GM18499 (cell line): ENCODE results near the gene PRKN.
"Not testable (repeated sequence)": the region's sequence is repeated elsewhere in the genome, so short reads cannot be mapped to it uniquely, and the experiment has no call there.

Source experiments
- ATAC-seq: cut with Tn5 transposase; IDR thresholded peaks from one replicate; pipeline ENCODE4 v1.9.1; 2021; ENCODE audit warnings: moderate number of reproducible peaks; ENCODE audit not compliant: insufficient read depth, unreplicated experiment

Gene PRKN

DNA sequence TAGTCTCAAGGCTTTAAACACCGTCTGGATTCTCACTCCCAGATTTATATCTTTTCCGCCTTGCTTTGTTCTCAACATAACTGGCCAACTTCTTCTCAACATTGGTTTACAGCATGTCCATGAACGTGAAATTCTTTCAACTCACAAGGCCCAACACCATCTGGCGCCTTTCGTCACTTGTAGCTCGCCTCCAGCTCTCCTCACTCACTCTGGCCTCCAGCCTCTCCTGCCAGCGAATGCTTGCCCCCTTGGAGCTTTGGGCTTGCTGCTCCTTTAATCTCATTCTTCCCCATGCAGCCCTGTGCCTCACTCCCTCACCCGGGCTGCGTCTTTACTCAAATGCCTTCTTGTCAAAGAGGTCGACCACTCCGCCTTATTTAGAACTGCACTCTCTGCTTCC, 324.5 kb downstream of the PRKN start:
- ATAC-seq: no peak

DNA sequence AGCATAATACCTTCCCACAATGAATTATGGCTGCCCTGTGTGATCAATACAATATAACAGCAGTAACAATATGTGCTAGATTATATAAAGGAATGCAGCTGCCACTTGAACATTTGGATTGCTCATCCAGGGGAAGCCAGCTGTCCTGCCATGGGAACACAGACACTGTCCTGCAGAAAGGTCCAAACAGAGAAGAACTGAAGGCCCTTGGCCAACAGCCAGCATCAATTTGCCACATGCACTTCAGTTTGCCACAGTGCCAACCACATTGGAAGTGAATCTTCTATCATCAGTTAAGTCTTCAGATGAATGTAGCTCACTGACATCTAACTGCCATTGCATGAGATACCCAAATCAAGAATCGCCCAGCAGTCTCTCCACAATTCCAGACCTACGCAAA, 332.4 kb downstream of the PRKN start:
- ATAC-seq: no peak

GRCh38 chr6:162390961-162391811, 336.4 kb downstream of the PRKN start:
- ATAC-seq: not testable (repeated sequence)

DNA sequence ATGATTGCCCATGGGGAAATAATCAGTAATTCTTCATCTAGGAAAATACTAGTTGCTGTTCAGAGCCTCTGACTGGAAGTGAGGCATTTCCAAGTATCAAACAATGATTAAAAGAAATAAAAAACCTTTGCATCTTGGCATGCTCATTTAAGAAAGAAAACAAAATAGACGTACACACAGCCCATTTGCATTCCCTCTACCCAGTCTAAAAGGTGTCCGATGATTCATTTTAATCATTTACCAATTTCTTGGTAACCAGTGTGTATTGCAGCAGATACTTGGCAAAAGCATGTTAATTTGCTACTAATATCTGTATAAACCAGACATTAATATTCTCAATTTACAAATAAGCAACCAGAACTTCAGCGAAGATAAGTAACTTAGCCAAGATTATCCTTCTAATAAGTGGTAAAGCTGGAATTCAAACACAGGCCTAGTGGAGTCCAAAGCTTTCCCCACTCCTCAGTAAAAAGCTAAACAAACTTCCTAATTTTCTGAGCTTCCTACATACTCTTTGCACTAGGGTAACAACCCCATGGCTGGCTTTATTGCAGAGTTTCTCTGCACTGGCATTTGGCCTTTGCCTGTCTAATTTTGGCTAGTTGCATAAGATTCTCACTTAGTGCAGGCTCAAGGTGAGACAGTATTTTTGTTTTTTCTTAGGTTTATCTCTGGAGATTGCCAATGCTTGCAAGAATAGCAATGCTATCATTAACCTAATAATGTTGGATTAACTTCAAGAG, 338.1 kb downstream of the PRKN start:
- ATAC-seq: no peak

- no peak for ATAC-seq
Measured at GRCh38 chr6:162388383-162388777, 339.2 kb downstream of the PRKN start.

GRCh38 chr6:162387718-162388382, 339.7 kb downstream of the PRKN start:
- no peak for ATAC-seq

- no peak for ATAC-seq
Measured at GRCh38 chr6:162385980-162386379, 341.6 kb downstream of the PRKN start.

- no peak for ATAC-seq
Measured at GRCh38 chr6:162379757-162380409, 347.7 kb downstream of the PRKN start.

- ATAC-seq: no peak
Measured at GRCh38 chr6:162377735-162378134, 349.8 kb downstream of the PRKN start.

GRCh38 chr6:162373868-162374267, 353.7 kb downstream of the PRKN start:
- no peak for ATAC-seq

- ATAC-seq: no peak
Measured at GRCh38 chr6:162373192-162373591, 354.4 kb downstream of the PRKN start.

DNA sequence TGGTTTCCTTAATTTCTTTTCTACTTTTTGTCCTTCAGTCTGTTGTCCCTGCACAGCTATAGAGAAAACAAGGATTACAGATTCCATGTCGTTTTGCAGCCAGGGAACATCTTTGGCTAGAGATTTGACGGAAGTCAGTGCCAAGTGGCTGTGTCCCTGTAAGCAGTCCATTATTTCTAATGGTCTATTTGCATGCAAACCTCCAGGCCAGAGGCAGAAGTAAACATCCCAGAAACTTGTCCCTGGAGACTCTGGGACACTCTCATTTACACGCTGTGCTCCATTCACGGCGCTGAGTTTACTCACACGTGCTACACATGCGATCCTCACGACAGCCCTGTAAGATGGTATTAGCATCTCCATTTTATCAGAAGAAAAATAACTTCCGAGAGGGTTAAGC, 355.5 kb downstream of the PRKN start:
- no peak for ATAC-seq

GRCh38 chr6:162371121-162371520, 356.4 kb downstream of the PRKN start:
- ATAC-seq: no peak

GRCh38 chr6:162369091-162369490, 358.5 kb downstream of the PRKN start:
- no peak for ATAC-seq

- ATAC-seq: no peak
Measured at GRCh38 chr6:162364488-162364887, 363.1 kb downstream of the PRKN start.

DNA sequence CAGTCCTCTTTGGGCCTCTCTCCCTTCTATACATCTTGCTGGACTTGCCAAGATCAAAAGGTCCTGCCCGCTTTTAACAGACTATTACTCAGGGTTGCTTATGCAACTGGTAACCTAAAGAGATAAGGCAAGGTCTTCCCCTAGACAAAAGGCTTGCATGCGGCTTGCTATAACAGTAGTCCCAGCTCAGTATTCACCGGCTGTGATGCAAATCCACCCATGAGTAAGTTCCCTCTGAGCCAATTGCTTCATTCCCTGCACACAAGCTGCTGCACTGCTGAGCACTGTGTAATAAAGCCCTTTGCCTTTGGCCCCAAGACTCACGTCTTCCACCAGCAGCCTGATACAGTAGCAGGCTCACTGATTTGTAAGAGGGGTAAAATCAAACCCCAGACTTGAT, 363.8 kb downstream of the PRKN start:
- no peak for ATAC-seq

DNA sequence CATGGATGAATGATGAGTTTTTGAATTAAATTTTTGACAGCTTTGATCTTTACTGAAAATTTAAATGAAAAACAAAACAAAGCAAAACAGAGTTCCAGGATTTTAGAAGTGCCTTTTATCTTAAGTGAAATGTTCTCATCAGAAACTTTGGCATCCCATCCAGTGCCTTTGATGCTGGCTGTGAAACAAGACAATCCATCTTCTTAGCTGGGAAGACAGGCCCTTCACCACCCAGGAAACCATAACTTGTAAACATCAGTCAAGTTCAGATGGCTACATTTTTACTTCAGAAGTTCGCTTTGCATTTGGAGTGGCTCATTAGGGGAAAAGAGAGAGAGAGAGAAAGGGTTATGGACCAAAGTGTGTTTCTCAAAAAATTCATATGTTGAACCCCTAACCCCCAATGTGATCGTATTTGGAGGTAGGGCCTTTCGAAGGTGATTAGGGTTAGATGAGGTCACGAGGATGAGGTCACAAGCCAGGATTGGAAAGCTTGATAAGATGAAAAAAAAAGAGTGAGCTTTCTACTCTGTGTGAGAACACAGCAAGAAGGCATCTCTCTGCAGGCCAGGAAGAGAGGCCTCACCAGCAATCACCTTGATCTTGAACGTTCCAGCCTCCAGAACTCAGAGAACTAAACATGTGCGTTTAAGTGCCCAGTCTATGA, 366.5 kb downstream of the PRKN start:
- no peak for ATAC-seq

- ATAC-seq: no peak
Measured at GRCh38 chr6:162358625-162359024, 368.9 kb downstream of the PRKN start.

DNA sequence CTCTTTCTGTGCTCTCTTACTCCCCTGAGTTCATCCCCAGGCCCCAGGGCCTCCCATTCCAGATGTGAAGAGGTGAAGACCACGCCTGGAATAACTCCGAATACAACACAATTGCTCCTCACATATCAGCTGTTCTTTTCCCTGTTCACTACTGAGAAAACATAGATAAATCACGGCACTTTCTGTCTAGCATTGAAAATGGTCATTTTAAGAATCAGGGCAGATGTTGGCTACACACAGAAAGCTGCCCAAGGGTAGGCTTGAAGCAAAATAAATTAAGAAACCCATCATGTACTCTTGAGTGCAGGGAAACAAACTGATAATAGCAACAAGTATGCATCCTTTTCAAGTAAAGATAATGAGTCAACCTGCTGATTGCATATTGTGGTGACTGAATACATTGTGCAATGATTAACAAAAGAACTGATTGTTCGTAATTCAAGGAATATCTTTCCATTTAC, 382.5 kb downstream of the PRKN start:
- ATAC-seq: no peak

DNA sequence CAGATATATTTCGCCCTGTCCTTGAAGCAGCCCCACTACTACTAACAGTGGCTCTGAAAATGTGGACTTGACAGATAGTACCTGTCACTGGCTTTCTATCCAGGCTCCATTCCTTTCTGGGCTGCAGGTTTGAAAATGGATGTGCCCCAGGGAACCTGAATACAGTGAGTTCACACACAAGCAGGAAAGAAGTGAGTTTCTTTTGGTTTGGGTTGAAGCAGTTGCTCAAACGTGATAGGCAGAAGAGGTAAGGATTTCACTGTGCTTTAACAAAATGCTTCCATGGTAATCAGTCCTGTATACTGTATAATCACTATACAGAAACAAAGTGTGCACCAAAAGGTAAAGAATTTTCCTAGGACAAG, 382.9 kb downstream of the PRKN start:
- no peak for ATAC-seq
